ENCODE measurements around the gene SST.

SST gene

GRCh38 chr3:187708696-187709095 lies 38.5 kb upstream of the SST start:
- TF ChIP-seq SNAI2 (CRISPR knock-in tag; IDR thresholded peaks at IDR 0.05) (no peak), PPARA (CRISPR knock-in tag; IDR thresholded peaks at IDR 0.05; ENCODE audit: borderline replicate concordance) (no peak), ESRRG (CRISPR knock-in tag; IDR thresholded peaks at IDR 0.05) (no peak)
- ATAC-seq = no peak

GRCh38 chr3:187706971-187707370 lies 36.8 kb upstream of the SST start:
- no peak for TF ChIP-seq GLIS3 (CRISPR knock-in tag; IDR thresholded peaks at IDR 0.05)
- no peak for TF ChIP-seq CSDC2 (CRISPR knock-in tag; IDR thresholded peaks at IDR 0.05)
- no peak for TF ChIP-seq ZNF70 (CRISPR knock-in tag; IDR thresholded peaks at IDR 0.05)
- no peak for TF ChIP-seq ZNF8 (CRISPR knock-in tag; IDR thresholded peaks at IDR 0.05)
- no peak for TF ChIP-seq POU6F1 (CRISPR knock-in tag; IDR thresholded peaks at IDR 0.05; ENCODE audit: borderline replicate concordance, low read depth)
- no peak for TF ChIP-seq SNAI2 (CRISPR knock-in tag; IDR thresholded peaks at IDR 0.05)
- no peak for TF ChIP-seq ARNTL (CRISPR knock-in tag; IDR thresholded peaks at IDR 0.05; ENCODE audit: borderline replicate concordance, low read depth)
- TF ChIP-seq ZFP30 (CRISPR knock-in tag; IDR thresholded peaks at IDR 0.05) = no peak
- no peak for TF ChIP-seq CSRNP3 (CRISPR knock-in tag; IDR thresholded peaks at IDR 0.05)
- no peak for TF ChIP-seq RARB (CRISPR knock-in tag; IDR thresholded peaks at IDR 0.05)
- no peak for TF ChIP-seq OSR1 (CRISPR knock-in tag; IDR thresholded peaks at IDR 0.05)
- no peak for TF ChIP-seq TCF4 (CRISPR knock-in tag; IDR thresholded peaks at IDR 0.05; ENCODE audit: borderline replicate concordance)
- TF ChIP-seq ESRRG (CRISPR knock-in tag; IDR thresholded peaks at IDR 0.05) = no peak
- TF ChIP-seq ZC3H10 (CRISPR knock-in tag; IDR thresholded peaks at IDR 0.05) = no peak
- no peak for TF ChIP-seq ISL1 (CRISPR knock-in tag; IDR thresholded peaks at IDR 0.05)
- TF ChIP-seq CREB5 (CRISPR knock-in tag; IDR thresholded peaks at IDR 0.05; ENCODE audit: low read depth) = no peak
- no peak for TF ChIP-seq TOX (CRISPR knock-in tag; IDR thresholded peaks at IDR 0.05; ENCODE audit: borderline replicate concordance)
- TF ChIP-seq BACH2 (CRISPR knock-in tag; IDR thresholded peaks at IDR 0.05; ENCODE audit: borderline replicate concordance) = no peak
- no peak for ATAC-seq

GRCh38 chr3:187705164-187705563 lies 35.0 kb upstream of the SST start:
- TF ChIP-seq ARNTL (CRISPR knock-in tag; IDR thresholded peaks at IDR 0.05; ENCODE audit: borderline replicate concordance, low read depth) (no peak), PATZ1 (CRISPR knock-in tag; IDR thresholded peaks at IDR 0.05; ENCODE audit: borderline replicate concordance) (no peak), BACH2 (CRISPR knock-in tag; IDR thresholded peaks at IDR 0.05; ENCODE audit: borderline replicate concordance) (no peak), ZNF565 (CRISPR knock-in tag; conservative IDR thresholded peaks at IDR 0.05; ENCODE audit: low read depth) (no peak), ZNF8 (CRISPR knock-in tag; IDR thresholded peaks at IDR 0.05) (no peak), PPARA (CRISPR knock-in tag; IDR thresholded peaks at IDR 0.05; ENCODE audit: borderline replicate concordance) (no peak), POU6F1 (CRISPR knock-in tag; IDR thresholded peaks at IDR 0.05; ENCODE audit: borderline replicate concordance, low read depth) (no peak), ZFP30 (CRISPR knock-in tag; IDR thresholded peaks at IDR 0.05) (no peak), ZC3H10 (CRISPR knock-in tag; IDR thresholded peaks at IDR 0.05) (no peak), ZNF70 (CRISPR knock-in tag; IDR thresholded peaks at IDR 0.05) (no peak), TSHZ2 (CRISPR knock-in tag; IDR thresholded peaks at IDR 0.05) (no peak), RARB (CRISPR knock-in tag; IDR thresholded peaks at IDR 0.05) (no peak)
- no peak; the same call in 2 of the 3 replicates for ATAC-seq
